Measurements from ENCODE around the gene FAM180B. TPM values are rescaled to one million over a fixed set of nuclear protein-coding genes. Genes with fewer than 3 reads are reported as not detected.
A peak's percentile ranks its signal among the peaks of the same experiment; 100 is the strongest.

The FAM180B gene
- total and polyA plus RNA-seq, 2 of the 13 experiments (the other 11 are each of a cell fraction or from before 2014, with no cell fraction given), result 0.40 to 1.0 TPM

DNA sequence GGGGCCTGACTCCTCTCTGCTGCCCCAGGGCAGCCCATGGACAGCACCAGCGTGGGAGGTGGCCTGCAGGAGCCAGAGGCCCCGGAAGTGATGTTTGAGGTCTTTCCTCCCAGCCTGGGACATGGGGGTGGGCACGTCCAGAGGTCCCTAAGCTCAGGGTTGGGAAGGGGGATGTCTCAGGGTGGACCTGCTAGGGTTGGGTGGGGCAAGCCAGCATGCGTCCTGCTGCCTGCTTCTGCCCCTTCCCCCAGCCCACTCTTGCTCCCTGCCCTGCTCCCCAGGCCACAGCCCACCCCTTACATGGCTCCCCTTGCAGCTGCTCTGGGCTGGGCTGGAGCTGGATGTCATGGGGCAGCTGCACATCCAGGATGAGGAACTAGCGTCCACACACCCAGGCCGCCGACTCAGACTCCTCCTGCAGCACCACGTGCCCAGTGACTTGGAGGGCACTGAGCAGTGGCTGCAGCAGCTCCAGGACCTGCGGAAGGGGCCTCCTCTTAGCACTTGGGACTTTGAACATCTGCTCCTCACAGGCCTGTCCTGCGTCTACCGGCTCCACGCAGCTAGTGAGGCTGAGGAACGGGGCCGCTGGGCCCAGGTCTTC is 1.3 kb downstream of the FAM180B start (continued):
- TF ChIP-seq, protein P1, sequence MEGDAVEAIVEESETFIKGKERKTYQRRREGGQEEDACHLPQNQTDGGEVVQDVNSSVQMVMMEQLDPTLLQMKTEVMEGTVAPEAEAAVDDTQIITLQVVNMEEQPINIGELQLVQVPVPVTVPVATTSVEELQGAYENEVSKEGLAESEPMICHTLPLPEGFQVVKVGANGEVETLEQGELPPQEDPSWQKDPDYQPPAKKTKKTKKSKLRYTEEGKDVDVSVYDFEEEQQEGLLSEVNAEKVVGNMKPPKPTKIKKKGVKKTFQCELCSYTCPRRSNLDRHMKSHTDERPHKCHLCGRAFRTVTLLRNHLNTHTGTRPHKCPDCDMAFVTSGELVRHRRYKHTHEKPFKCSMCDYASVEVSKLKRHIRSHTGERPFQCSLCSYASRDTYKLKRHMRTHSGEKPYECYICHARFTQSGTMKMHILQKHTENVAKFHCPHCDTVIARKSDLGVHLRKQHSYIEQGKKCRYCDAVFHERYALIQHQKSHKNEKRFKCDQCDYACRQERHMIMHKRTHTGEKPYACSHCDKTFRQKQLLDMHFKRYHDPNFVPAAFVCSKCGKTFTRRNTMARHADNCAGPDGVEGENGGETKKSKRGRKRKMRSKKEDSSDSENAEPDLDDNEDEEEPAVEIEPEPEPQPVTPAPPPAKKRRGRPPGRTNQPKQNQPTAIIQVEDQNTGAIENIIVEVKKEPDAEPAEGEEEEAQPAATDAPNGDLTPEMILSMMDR (CRISPR knock-in tag; IDR thresholded peaks at IDR 0.05), result no peak
- TF ChIP-seq ZNF777 (CRISPR knock-in tag; IDR thresholded peaks at IDR 0.05) (no peak), RBM39 (IDR thresholded peaks at IDR 0.05; ENCODE audit: low read depth, low read length, poor library complexity, severe bottlenecking) (no peak), ZNF34 (CRISPR knock-in tag; IDR thresholded peaks at IDR 0.05; ENCODE audit: borderline replicate concordance) (no peak), ATF7-NPFF (CRISPR knock-in tag; IDR thresholded peaks at IDR 0.05; ENCODE audit: low read depth) (peak; percentile 67; the same call in 1 of the 2 replicates), TSC22D2 (CRISPR knock-in tag; IDR thresholded peaks at IDR 0.05; ENCODE audit: borderline replicate concordance) (no peak), ZNF382 (CRISPR knock-in tag; IDR thresholded peaks at IDR 0.05; ENCODE audit: borderline replicate concordance) (no peak), JDP2 (CRISPR knock-in tag; IDR thresholded peaks at IDR 0.05; ENCODE audit: borderline replicate concordance) (no peak), SNAPC2 (CRISPR knock-in tag; IDR thresholded peaks at IDR 0.05) (no peak; the same call in 1 of the 2 replicates), ZNF747 (CRISPR knock-in tag; IDR thresholded peaks at IDR 0.05; ENCODE audit: borderline replicate concordance) (no peak), PHB2 (IDR thresholded peaks at IDR 0.05; ENCODE audit: partially characterized antibody) (no peak), ZNF468 (CRISPR knock-in tag; IDR thresholded peaks at IDR 0.05) (no peak), KLF6 (CRISPR knock-in tag; IDR thresholded peaks at IDR 0.05) (0 out of 2 replicates have a peak, but pooled peaks have one; percentile 35), SIN3B (IDR thresholded peaks at IDR 0.05; ENCODE audit: low read length) (no peak), ZNF790 (CRISPR knock-in tag; IDR thresholded peaks at IDR 0.05; ENCODE audit: borderline replicate concordance) (no peak; the same call in 1 of the 2 replicates), ZFX (CRISPR knock-in tag; IDR thresholded peaks at IDR 0.05; ENCODE audit: low read depth) (peak; percentile 70), CBX5 (CRISPR knock-in tag; IDR thresholded peaks at IDR 0.05; ENCODE audit: borderline replicate concordance) (no peak; the same call in 1 of the 2 replicates), ZFP36L2 (CRISPR knock-in tag; IDR thresholded peaks at IDR 0.05) (no peak), ZNF629 (CRISPR knock-in tag; conservative IDR thresholded peaks at IDR 0.05) (no peak), SMAD9 (CRISPR knock-in tag; IDR thresholded peaks at IDR 0.05) (no peak), ERF (CRISPR knock-in tag; IDR thresholded peaks at IDR 0.05) (no peak)
- TF ChIP-seq, protein P2, sequence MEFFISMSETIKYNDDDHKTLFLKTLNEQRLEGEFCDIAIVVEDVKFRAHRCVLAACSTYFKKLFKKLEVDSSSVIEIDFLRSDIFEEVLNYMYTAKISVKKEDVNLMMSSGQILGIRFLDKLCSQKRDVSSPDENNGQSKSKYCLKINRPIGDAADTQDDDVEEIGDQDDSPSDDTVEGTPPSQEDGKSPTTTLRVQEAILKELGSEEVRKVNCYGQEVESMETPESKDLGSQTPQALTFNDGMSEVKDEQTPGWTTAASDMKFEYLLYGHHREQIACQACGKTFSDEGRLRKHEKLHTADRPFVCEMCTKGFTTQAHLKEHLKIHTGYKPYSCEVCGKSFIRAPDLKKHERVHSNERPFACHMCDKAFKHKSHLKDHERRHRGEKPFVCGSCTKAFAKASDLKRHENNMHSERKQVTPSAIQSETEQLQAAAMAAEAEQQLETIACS (CRISPR knock-in tag; IDR thresholded peaks at IDR 0.05), result no peak
- TF ChIP-seq, protein P3, sequence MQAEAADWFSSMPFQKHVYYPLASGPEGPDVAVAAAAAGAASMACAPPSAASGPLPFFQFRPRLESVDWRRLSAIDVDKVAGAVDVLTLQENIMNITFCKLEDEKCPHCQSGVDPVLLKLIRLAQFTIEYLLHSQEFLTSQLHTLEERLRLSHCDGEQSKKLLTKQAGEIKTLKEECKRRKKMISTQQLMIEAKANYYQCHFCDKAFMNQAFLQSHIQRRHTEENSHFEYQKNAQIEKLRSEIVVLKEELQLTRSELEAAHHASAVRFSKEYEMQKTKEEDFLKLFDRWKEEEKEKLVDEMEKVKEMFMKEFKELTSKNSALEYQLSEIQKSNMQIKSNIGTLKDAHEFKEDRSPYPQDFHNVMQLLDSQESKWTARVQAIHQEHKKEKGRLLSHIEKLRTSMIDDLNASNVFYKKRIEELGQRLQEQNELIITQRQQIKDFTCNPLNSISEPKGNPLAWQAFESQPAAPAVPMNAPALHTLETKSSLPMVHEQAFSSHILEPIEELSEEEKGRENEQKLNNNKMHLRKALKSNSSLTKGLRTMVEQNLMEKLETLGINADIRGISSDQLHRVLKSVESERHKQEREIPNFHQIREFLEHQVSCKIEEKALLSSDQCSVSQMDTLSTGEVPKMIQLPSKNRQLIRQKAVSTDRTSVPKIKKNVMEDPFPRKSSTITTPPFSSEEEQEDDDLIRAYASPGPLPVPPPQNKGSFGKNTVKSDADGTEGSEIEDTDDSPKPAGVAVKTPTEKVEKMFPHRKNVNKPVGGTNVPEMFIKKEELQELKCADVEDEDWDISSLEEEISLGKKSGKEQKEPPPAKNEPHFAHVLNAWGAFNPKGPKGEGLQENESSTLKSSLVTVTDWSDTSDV (CRISPR knock-in tag; IDR thresholded peaks at IDR 0.05), result no peak
- TF ChIP-seq, protein P4, sequence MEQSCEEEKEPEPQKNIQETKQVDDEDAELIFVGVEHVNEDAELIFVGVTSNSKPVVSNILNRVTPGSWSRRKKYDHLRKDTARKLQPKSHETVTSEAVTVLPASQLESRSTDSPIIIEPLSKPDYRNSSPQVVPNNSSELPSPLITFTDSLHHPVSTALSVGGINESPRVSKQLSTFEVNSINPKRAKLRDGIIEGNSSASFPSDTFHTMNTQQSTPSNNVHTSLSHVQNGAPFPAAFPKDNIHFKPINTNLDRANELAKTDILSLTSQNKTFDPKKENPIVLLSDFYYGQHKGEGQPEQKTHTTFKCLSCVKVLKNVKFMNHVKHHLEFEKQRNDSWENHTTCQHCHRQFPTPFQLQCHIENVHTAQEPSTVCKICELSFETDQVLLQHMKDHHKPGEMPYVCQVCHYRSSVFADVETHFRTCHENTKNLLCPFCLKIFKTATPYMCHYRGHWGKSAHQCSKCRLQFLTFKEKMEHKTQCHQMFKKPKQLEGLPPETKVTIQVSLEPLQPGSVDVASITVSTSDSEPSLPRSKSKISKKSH (CRISPR knock-in tag; IDR thresholded peaks at IDR 0.05; ENCODE audit: borderline replicate concordance), result 0 out of 2 replicates have a peak, but pooled peaks have one; percentile 19
